Mucosa of gallbladder (tissue), 1 donor: ENCODE measurements around the gene OR2T12. TPM values are rescaled to one million over a fixed set of nuclear protein-coding genes. Genes with fewer than 3 reads are reported as not detected.
"Not testable (repeated sequence)": the region's sequence is repeated elsewhere in the genome, so short reads cannot be mapped to it uniquely, and the experiment has no call there.

Experiments used
- DNase-seq: peaks from one replicate; pipeline ENCODE4 v3.0.0-alpha.2; 2020; ENCODE audit warnings: low spot score
- total RNA-seq: library from RNA; stranded (reverse); gene quantifications from one replicate; pipeline ENCODE4 v1.2.1, GENCODE V29; 2021
- donor health status: DM: no; HTN: no; CAD: no.

Gene OR2T12
- not detected for total RNA-seq

GRCh38 chr1:248303324-248303723, at the start of gene OR2T12:
Gene OR2T12, minus strand, starts transcription at chr1:248303424. Its CDS starts 7,846 bp downstream, at chr1:248295578.
- no peak for DNase-seq

GRCh38 chr1:248348475-248348874, 45.3 kb upstream of the OR2T12 start, which contains the start of gene OR14C36:
Gene OR14C36, plus strand, starts transcription at chr1:248348775. Its CDS starts 0 bp downstream, at chr1:248348775.
- DNase-seq = no peak

GRCh38 chr1:248343451-248343850, 40.2 kb upstream of the OR2T12 start:
- DNase-seq = no peak

- DNase-seq = no peak
Observed at GRCh38 chr1:248324468-248324867, 21.2 kb upstream of the OR2T12 start, which contains the start of gene OR2M7. Gene OR2M7, minus strand, starts transcription at chr1:248324568. Its CDS starts 0 bp downstream, at chr1:248324568.

- DNase-seq = no peak
Observed at GRCh38 chr1:248316796-248317195, 13.6 kb upstream of the OR2T12 start.

- DNase-seq = not testable (repeated sequence)
Observed at GRCh38 chr1:248306740-248307139, 3.5 kb upstream of the OR2T12 start.

- no peak for DNase-seq
Observed at GRCh38 chr1:248306103-248306502, 2.9 kb upstream of the OR2T12 start.

- not testable (repeated sequence) for DNase-seq
Observed at GRCh38 chr1:248305672-248306071, 2.4 kb upstream of the OR2T12 start.

GRCh38 chr1:248288391-248288790, 14.8 kb downstream of the OR2T12 start:
- DNase-seq = no peak

GRCh38 chr1:248277876-248278275, 25.3 kb downstream of the OR2T12 start, which contains the start of gene OR2T33:
Gene OR2T33, minus strand, starts transcription at chr1:248277976. Its CDS starts 4,162 bp downstream, at chr1:248273814.
- no peak for DNase-seq

GRCh38 chr1:248273225-248273624, 30.0 kb downstream of the OR2T12 start:
- not testable (repeated sequence) for DNase-seq

- DNase-seq = no peak
Observed at GRCh38 chr1:248268178-248268577, 35.0 kb downstream of the OR2T12 start.

- not testable (repeated sequence) for DNase-seq
Observed at GRCh38 chr1:248259309-248259708, 43.9 kb downstream of the OR2T12 start.

- DNase-seq = no peak
Observed at GRCh38 chr1:248243204-248243603, 60.0 kb downstream of the OR2T12 start.

Other genes starting within 250 kb of the OR2T12 start
- not detected for gene OR2L13, start 208.2 kb downstream of the OR2T12 start, total RNA-seq
- not detected for gene OR2M5, start 158.3 kb downstream of the OR2T12 start, total RNA-seq
- not detected for gene OR2M2, start 128.6 kb downstream of the OR2T12 start, total RNA-seq
- gene OR2M3, start 106.2 kb downstream of the OR2T12 start, total RNA-seq = not detected
- gene OR2M4, start 72.0 kb downstream of the OR2T12 start, total RNA-seq = not detected
- gene OR2T33, start 25.4 kb downstream of the OR2T12 start, total RNA-seq = not detected
- gene OR2M7, start 21.1 kb upstream of the OR2T12 start, total RNA-seq = not detected
- not detected for gene OR14C36, start 45.4 kb upstream of the OR2T12 start, total RNA-seq
- gene OR2T4, start 58.2 kb upstream of the OR2T12 start, total RNA-seq = not detected
- not detected for gene OR2T6, start 72.3 kb upstream of the OR2T12 start, total RNA-seq
- not detected for gene OR2T1, start 99.6 kb upstream of the OR2T12 start, total RNA-seq
- gene OR2T2, start 142.2 kb upstream of the OR2T12 start, total RNA-seq = not detected
- gene OR2T3, start 169.9 kb upstream of the OR2T12 start, total RNA-seq = not detected
- not detected for gene OR2T5, start 185.2 kb upstream of the OR2T12 start, total RNA-seq
- gene OR2G6, start 204.6 kb upstream of the OR2T12 start, total RNA-seq = not detected